Measurements from ENCODE around the gene FBP2. TPM values are rescaled to one million over a fixed set of nuclear protein-coding genes. Genes with fewer than 3 reads are reported as not detected.

Gene FBP2
- total RNA-seq: not detected
- long read RNA-seq: 0 reads

DNA sequence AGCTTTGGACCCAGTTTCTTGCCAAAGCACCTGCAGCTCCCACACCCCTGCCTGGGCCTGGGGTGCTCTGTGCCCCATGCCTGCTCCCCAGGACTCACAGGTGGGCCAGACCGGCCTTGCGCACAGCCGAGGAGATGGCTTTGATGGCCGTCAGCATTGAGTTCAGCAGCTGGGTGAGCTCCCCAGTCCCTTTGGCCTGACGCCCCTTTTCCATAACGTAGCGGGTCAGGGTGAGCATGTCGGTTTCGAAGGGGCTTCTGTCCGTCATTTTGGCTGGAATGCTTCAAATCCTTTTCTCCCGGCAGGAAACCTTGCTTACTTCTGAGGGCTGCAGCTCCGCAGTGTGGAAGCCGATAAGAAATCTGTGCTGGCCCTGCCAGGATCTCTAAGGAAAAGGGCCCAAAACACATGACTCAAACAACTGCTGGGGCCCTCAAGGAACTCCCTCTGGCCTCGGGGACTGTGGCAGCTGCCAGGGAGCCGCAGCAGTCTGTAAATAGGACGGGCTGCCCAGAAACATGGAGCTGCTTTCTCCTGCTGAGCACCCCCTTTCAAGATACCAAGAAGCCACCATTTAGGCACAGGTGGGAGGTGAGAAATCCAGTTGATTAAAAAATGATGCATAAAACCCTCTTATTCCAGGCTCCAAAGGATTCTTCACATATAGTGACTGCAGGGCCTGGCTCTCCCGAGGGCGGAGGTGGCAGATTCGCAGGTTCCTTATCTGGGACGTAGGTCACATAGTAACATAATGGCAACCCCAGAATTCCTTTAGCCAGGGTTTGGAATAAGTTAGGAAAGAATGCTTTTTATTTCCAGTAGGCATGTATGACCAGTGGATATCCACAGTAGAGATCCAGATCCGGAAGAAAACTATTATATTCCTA lies at the start of gene FBP2:
Gene FBP2 (minus strand): TSS at position 366 of the 887 bp plus-strand sequence. CDS start 98 bp downstream, at position 268.
- Histone ChIP-seq H3K4me1 (no peaks in the 10 kb centered on the region), H3K27ac (no peak within 1 kb of the TSS), H3K4me3 (no peak within 1 kb of the TSS), H3K9me3 (no peaks in the 10 kb centered on the region), H3K36me3 (no peaks in the 10 kb centered on the region), H3K27me3 (no peaks in the 10 kb centered on the region)
- intact Hi-C loops (cut with DNase I): no loop called here
- DNase-seq (peak; percentile 57), ATAC-seq (no peak)
- TF ChIP-seq, protein P1, sequence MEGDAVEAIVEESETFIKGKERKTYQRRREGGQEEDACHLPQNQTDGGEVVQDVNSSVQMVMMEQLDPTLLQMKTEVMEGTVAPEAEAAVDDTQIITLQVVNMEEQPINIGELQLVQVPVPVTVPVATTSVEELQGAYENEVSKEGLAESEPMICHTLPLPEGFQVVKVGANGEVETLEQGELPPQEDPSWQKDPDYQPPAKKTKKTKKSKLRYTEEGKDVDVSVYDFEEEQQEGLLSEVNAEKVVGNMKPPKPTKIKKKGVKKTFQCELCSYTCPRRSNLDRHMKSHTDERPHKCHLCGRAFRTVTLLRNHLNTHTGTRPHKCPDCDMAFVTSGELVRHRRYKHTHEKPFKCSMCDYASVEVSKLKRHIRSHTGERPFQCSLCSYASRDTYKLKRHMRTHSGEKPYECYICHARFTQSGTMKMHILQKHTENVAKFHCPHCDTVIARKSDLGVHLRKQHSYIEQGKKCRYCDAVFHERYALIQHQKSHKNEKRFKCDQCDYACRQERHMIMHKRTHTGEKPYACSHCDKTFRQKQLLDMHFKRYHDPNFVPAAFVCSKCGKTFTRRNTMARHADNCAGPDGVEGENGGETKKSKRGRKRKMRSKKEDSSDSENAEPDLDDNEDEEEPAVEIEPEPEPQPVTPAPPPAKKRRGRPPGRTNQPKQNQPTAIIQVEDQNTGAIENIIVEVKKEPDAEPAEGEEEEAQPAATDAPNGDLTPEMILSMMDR (IDR thresholded peaks at IDR 0.05): no peak

DNA sequence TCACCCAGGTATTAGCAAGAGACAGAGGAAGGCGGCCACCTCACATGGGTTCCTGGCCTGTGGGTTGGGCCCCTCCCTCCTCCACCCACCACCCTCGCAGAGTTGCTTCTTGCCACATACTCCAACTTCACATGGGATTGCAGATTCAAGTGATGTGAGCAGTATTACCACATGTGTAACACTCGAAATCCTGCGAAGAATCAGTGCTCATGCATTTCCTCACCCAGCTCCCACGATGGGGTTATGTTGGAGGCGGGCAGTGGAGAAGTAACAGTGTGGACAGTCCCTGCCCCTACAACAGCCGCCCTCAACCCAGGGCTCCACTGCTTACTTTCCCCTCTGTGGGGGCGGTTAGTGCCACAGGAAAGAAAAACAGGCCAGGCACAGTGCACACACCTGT lies 49.6 kb upstream of the FBP2 start:
- Histone ChIP-seq H3K27ac (no peak overlapping the region), H3K4me1 (peaks cover 11% of the 10 kb centered on the region), H3K27me3 (no peaks in the 10 kb centered on the region), H3K36me3 (no peaks in the 10 kb centered on the region), H3K4me3 (no peak overlapping the region), H3K9me3 (no peaks in the 10 kb centered on the region)
- TF ChIP-seq, protein P1 (IDR thresholded peaks at IDR 0.05): no peak
- ATAC-seq: peak; percentile 59
- intact Hi-C loops (cut with DNase I): no loop called here
- peak; percentile 80 for DNase-seq

GRCh38 chr9:94642501-94642900 lies 48.9 kb upstream of the FBP2 start:
- TF ChIP-seq, protein P1 (IDR thresholded peaks at IDR 0.05): no peak

GRCh38 chr9:94639999-94640376 lies 46.4 kb upstream of the FBP2 start:
- Histone ChIP-seq H3K9me3 (no peaks in the 10 kb centered on the region), H3K4me1 (peaks cover 11% of the 10 kb centered on the region), H3K27ac (peak overlapping the region; percentile 82), H3K36me3 (no peaks in the 10 kb centered on the region), H3K4me3 (peak overlapping the region; percentile 63), H3K27me3 (no peaks in the 10 kb centered on the region)
- no peak for DNase-seq
- TF ChIP-seq, protein P1 (IDR thresholded peaks at IDR 0.05): no peak
- intact Hi-C loops (cut with DNase I): no loop called here
- no peak for ATAC-seq

More at GRCh38 chr9:94642501-94642900, 48.9 kb upstream of the FBP2 start:
- intact Hi-C loops (cut with DNase I): no loop called here
- H3K36me3 ChIP-seq: no peaks in the 10 kb centered on the region
- H3K9me3 ChIP-seq: no peaks in the 10 kb centered on the region
- H3K4me3 ChIP-seq: no peak overlapping the region
- peaks cover 11% of the 10 kb centered on the region for H3K4me1 ChIP-seq
- DNase-seq (no peak), ATAC-seq (no peak)
- H3K27me3 ChIP-seq: no peaks in the 10 kb centered on the region
- H3K27ac ChIP-seq: no peak overlapping the region

DNA sequence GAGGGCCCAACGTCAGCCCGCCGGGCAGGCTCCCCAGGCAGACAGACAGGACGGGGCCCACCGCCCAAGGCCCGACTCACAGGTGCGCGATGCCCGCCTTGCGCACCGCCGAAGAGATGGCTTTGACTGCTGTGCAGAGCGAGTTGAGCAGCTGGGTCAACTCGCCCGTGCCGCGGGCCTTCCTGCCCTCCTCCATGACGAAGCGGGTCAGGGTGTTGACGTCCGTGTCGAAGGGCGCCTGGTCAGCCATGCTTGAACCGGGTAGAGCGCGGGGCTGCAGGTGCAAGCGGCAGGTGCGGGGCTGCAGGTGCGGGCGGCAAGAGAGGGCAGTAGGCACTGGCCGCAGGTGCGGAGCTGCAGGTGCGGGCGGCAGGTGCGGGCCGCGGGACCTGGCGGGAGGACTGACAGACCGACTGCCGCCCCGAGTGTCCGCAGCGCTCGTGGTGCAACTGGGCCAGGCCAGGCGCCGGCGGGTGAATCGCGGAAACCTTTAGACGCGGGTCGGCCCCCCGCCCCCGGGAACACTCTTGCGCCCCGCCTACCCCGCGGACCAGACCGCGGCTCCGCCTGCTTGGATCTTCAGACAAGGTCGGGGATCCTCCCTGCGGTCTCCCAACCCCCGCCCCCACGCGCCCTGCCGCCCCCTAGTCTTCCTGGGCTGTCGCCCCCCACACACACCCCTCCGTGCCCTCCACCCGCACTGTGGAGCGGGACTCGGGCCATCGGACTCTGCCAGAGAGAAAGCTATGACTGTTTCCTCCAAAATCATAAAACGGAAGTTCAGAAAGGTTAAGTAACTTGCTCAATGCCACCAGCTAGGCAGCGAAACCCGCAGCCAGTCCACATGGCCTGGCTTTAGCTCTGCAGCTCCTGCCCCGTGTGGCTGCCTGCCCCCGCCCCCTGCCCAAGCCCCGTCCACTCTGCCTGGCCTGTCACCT lies 45.7 kb upstream of the FBP2 start, which contains the start of gene FBP1:
Gene FBP1 (minus strand): TSS at position 458 of the 938 bp plus-strand sequence. CDS start 208 bp downstream, at position 250.
- TF ChIP-seq, protein P1 (IDR thresholded peaks at IDR 0.05): no peak
- Histone ChIP-seq H3K4me1 (peaks cover 18% of the 10 kb centered on the region), H3K27ac (peak within 1 kb of the TSS; percentile 82), H3K36me3 (no peaks in the 10 kb centered on the region), H3K9me3 (no peaks in the 10 kb centered on the region), H3K27me3 (no peaks in the 10 kb centered on the region), H3K4me3 (peak within 1 kb of the TSS; percentile 63)
- peak; percentile 86 for ATAC-seq
- peak; percentile 94 for DNase-seq
- intact Hi-C loops (cut with DNase I): no loop called here

All from upper lobe of right lung (tissue), 1 donor.